NCI-H1105 (cell line): ENCODE results near the gene PCBP3.
"Not testable (repeated sequence)": the region's sequence is repeated elsewhere in the genome, so short reads cannot be mapped to it uniquely, and the experiment has no call there.

ENCODE experiments used
- DNase-seq: peaks from one replicate; lab custom pipeline; 2025; lab: John Stamatoyannopoulos, UW

PCBP3 gene

GRCh38 chr21:45635271-45636151 is 8.0 kb upstream of the PCBP3 start:
- no peak for DNase-seq

- no peak for DNase-seq
Measured at GRCh38 chr21:45636459-45636858, 7.1 kb upstream of the PCBP3 start.

- no peak for DNase-seq
Measured at GRCh38 chr21:45636951-45637646, 6.4 kb upstream of the PCBP3 start.

GRCh38 chr21:45637883-45638282 is 5.6 kb upstream of the PCBP3 start:
- no peak for DNase-seq

GRCh38 chr21:45638707-45639106 is 4.8 kb upstream of the PCBP3 start:
- no peak for DNase-seq

GRCh38 chr21:45639206-45640000 is 4.1 kb upstream of the PCBP3 start:
- peak; percentile 3 for DNase-seq

GRCh38 chr21:45640001-45640887 is 3.3 kb upstream of the PCBP3 start:
- no peak for DNase-seq

GRCh38 chr21:45640888-45641479 is 2.5 kb upstream of the PCBP3 start:
- DNase-seq, result no peak

- no peak for DNase-seq
Measured at GRCh38 chr21:45641480-45642035, 2.0 kb upstream of the PCBP3 start.

GRCh38 chr21:45642122-45642813 is 1.3 kb upstream of the PCBP3 start:
- DNase-seq, result no peak

GRCh38 chr21:45644041-45644906 is 749 bp downstream of the PCBP3 start:
- peak; percentile 9 for DNase-seq

- DNase-seq, result no peak
Measured at GRCh38 chr21:45651921-45652320, 8.4 kb downstream of the PCBP3 start.

GRCh38 chr21:45655124-45655523 is 11.6 kb downstream of the PCBP3 start:
- DNase-seq, result no peak

GRCh38 chr21:45656114-45656513 is 12.6 kb downstream of the PCBP3 start:
- DNase-seq, result not testable (repeated sequence)

- not testable (repeated sequence) for DNase-seq
Measured at GRCh38 chr21:45661913-45662622, 18.5 kb downstream of the PCBP3 start.

- DNase-seq, result not testable (repeated sequence)
Measured at GRCh38 chr21:45662623-45663245, 19.2 kb downstream of the PCBP3 start.

- DNase-seq, result no peak
Measured at GRCh38 chr21:45669382-45669781, 25.9 kb downstream of the PCBP3 start.

- no peak for DNase-seq
Measured at GRCh38 chr21:45670731-45671130, 27.2 kb downstream of the PCBP3 start.
